ENCODE data around the gene FAM120A.
A peak's percentile ranks its signal among the peaks of the same experiment; 100 is the strongest.

The FAM120A gene

GRCh38 chr9:93546356-93546755, 94.9 kb downstream of the FAM120A start:
- DNase-seq: no peak
- TF ChIP-seq GATA1 (IDR thresholded peaks at IDR 0.05; ENCODE audit: low read depth, low read length) (no peak), POLR2A (IDR thresholded peaks at IDR 0.05; ENCODE audit: low read length) (no peak)

- no peak for DNase-seq
- TF ChIP-seq POLR2A (IDR thresholded peaks at IDR 0.05; ENCODE audit: low read length): no peak
- no peak for TF ChIP-seq GATA1 (IDR thresholded peaks at IDR 0.05; ENCODE audit: low read depth, low read length)
These were observed 98.1 kb downstream of the FAM120A start for GRCh38 chr9:93549611-93550010.

- TF ChIP-seq POLR2A (IDR thresholded peaks at IDR 0.05; ENCODE audit: low read length) (no peak), GATA1 (IDR thresholded peaks at IDR 0.05; ENCODE audit: low read depth, low read length) (no peak)
- no peak for DNase-seq
These were observed 101.4 kb downstream of the FAM120A start for GRCh38 chr9:93552923-93553322.

GRCh38 chr9:93555370-93555769, 103.9 kb downstream of the FAM120A start:
- DNase-seq: no peak
- TF ChIP-seq GATA1 (IDR thresholded peaks at IDR 0.05; ENCODE audit: low read depth, low read length) (no peak), POLR2A (IDR thresholded peaks at IDR 0.05; ENCODE audit: low read length) (no peak)

- TF ChIP-seq GATA1 (IDR thresholded peaks at IDR 0.05; ENCODE audit: low read depth, low read length) (no peak), POLR2A (IDR thresholded peaks at IDR 0.05; ENCODE audit: low read length) (no peak)
- no peak for DNase-seq
These were observed 106.1 kb downstream of the FAM120A start for GRCh38 chr9:93557366-93558137.

- no peak for DNase-seq
- no peak for TF ChIP-seq GATA1 (IDR thresholded peaks at IDR 0.05; ENCODE audit: low read depth, low read length)
- no peak for TF ChIP-seq POLR2A (IDR thresholded peaks at IDR 0.05; ENCODE audit: low read length)
These were observed 107.0 kb downstream of the FAM120A start for GRCh38 chr9:93558503-93558902.

- TF ChIP-seq GATA1 (IDR thresholded peaks at IDR 0.05; ENCODE audit: low read depth, low read length) (no peak), POLR2A (IDR thresholded peaks at IDR 0.05; ENCODE audit: low read length) (no peak)
- no peak for DNase-seq
These were observed 109.5 kb downstream of the FAM120A start for GRCh38 chr9:93560991-93561390.

- TF ChIP-seq GATA1 (IDR thresholded peaks at IDR 0.05; ENCODE audit: low read depth, low read length) (no peak), POLR2A (IDR thresholded peaks at IDR 0.05; ENCODE audit: low read length) (no peak)
- no peak for DNase-seq
These were observed 110.7 kb downstream of the FAM120A start for GRCh38 chr9:93562157-93562556.

- TF ChIP-seq GATA1 (IDR thresholded peaks at IDR 0.05; ENCODE audit: low read depth, low read length) (no peak), POLR2A (IDR thresholded peaks at IDR 0.05; ENCODE audit: low read length) (no peak)
- no peak for DNase-seq
These were observed 113.6 kb downstream of the FAM120A start for GRCh38 chr9:93565089-93565488.

GRCh38 chr9:93566408-93567270, 115.2 kb downstream of the FAM120A start:
- peak; percentile 98 to 99 for DNase-seq
- TF ChIP-seq POLR2A (IDR thresholded peaks at IDR 0.05; ENCODE audit: low read length) (peak; percentile 95), GATA1 (IDR thresholded peaks at IDR 0.05; ENCODE audit: low read depth, low read length) (no peak)

GRCh38 chr9:93567271-93567959, 115.9 kb downstream of the FAM120A start:
- DNase-seq: peak; percentile 49 to 58
- TF ChIP-seq GATA1 (IDR thresholded peaks at IDR 0.05; ENCODE audit: low read depth, low read length) (no peak), POLR2A (IDR thresholded peaks at IDR 0.05; ENCODE audit: low read length) (no peak)

GRCh38 chr9:93568169-93568568, 116.7 kb downstream of the FAM120A start:
- TF ChIP-seq POLR2A (IDR thresholded peaks at IDR 0.05; ENCODE audit: low read length) (no peak), GATA1 (IDR thresholded peaks at IDR 0.05; ENCODE audit: low read depth, low read length) (no peak)
- no peak for DNase-seq

- no peak for TF ChIP-seq POLR2A (IDR thresholded peaks at IDR 0.05; ENCODE audit: low read length)
- TF ChIP-seq GATA1 (IDR thresholded peaks at IDR 0.05; ENCODE audit: low read depth, low read length): no peak
- no peak for DNase-seq
These were observed 118.2 kb downstream of the FAM120A start for GRCh38 chr9:93569621-93570174.

GRCh38 chr9:93572221-93572620, 120.7 kb downstream of the FAM120A start:
- no peak for TF ChIP-seq POLR2A (IDR thresholded peaks at IDR 0.05; ENCODE audit: low read length)
- no peak for TF ChIP-seq GATA1 (IDR thresholded peaks at IDR 0.05; ENCODE audit: low read depth, low read length)
- DNase-seq: no peak
